HL-60/S4 (cell line): Measurements from ENCODE around the gene SAMD8.
"Not testable (repeated sequence)": the region's sequence is repeated elsewhere in the genome, so short reads cannot be mapped to it uniquely, and the experiment has no call there.

Experiments
- in situ Hi-C: fragments of 300-500 bp; cut with MboI; formaldehyde crosslinking; loops from 2 replicates; pipeline ENCODE4 v1.14.3; 2022; ENCODE audit warnings: low sequenced_read_pairs

Gene SAMD8

DNA sequence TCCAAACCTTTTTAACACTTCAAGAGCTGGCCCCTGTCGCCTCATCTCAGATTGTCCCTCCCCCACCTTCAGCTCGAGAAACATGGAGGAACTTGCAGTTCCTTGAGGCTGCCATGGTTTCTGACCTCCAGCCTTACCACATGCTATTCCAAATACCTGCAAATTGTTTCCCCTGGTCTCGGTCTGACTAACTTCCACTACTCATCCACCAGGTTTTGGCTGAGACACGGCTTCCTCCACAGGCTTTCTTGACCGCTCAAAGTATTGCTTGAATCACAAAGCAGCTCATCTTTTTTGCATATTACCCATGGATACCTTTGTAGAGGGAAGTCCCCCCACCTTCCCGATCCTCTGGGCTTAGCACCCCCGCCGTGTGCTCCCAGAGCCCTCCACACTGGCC, 5.2 kb upstream of the SAMD8 start:
- in situ Hi-C loops: no loop called here

GRCh38 chr10:75106891-75107290, 4.6 kb upstream of the SAMD8 start:
- in situ Hi-C loops: not testable (repeated sequence)

DNA sequence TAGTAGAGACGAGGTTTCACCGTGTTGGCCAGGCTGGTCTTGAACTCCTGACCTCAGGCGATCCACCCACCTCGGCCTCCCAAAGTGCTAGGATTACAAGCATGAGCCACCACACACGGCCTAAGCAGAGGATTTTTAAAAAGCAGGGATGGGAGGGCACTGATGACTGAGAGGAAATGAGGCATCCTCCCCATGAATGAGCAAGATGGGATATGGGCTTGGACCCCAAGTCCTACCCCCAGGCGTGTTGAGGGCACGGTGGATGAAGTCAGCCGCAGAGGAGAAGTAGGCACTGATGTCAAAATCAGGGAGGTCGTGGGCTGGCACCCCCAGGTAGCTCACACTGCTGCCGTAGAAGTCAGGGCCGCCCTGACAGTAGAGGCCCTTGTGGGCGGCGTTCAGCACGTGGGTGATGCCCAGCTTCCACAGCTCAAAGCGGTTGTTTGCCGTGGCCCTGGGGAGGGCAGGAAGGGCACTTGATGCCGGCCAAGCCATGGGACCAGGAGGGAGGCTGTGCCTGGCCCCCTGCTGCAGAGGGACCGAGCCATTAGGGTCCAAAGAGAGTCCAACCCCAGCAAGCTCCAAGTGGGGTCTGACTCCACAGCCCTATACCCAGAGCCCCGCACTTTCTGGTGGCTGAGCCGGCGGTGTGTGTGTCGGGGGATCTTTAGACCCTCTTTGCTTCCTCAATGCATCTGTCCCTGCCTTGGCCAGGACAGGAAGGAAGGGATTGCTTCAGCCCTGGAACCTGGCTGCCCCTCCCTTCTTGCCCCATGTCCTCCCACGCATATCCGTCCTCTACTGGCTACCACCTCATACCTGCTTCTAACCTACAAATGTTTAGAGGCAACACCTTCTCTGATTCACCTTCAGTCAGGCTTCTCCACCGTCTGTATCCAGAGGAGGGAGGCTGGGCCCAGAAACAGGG, 3.4 kb upstream of the SAMD8 start:
- in situ Hi-C loops: no loop called here

GRCh38 chr10:75108684-75109458, 2.6 kb upstream of the SAMD8 start:
- in situ Hi-C loops: no loop called here

- in situ Hi-C loops: no loop called here
These were observed 2.0 kb upstream of the SAMD8 start for GRCh38 chr10:75109459-75109778.

DNA sequence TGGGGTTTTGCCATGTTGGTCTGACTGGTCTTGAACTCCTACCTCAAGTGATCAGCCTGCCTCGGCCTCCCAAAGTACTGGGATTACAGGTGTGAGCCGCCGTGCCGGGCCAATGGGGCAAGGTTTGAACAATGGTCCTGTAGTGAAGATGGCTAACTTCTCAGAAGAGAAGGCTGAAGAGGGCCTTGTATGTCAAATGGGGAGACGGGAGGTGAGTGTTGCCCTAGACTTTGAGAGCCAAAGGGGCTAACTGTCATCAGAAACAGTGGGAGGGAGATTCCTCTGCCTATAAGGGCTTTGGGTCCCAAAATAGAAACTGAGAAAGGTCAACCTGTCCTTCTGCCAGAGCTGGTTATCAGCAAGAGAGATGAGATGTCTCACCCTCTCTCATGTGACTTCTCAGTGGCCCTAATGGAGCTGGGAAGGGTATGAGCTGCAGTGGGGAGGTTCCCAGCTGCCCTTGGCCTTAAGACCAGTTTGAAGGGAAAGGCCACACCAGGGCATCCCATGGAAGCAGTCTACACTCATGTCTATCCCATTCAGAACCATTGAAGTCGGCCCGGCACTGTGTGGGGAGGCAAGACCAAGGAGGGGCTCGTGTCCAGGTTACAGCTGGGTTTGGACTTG, 1.3 kb upstream of the SAMD8 start:
- in situ Hi-C loops: no loop called here

- in situ Hi-C loops: no loop called here
These were observed 637 bp downstream of the SAMD8 start for GRCh38 chr10:75111907-75112679.

DNA sequence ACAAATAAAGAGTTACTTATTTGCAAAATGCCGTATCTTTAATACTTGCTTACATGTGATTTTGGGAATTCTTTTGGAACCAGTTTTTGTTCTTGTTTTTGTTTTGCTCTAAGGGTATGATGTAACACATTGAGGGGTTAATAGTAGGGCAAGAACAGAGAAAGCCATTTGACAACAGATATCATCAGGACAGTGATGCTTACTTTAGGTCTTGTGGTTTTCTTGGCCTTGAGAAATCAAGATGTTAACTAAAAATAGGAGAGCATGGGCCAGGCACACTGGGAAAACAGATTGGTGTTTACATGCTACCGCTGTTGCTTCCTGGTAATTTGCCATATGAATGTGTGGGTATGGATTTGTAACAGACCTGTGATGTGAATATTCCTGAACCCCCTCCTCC, 3.7 kb downstream of the SAMD8 start:
- in situ Hi-C loops: no loop called here

DNA sequence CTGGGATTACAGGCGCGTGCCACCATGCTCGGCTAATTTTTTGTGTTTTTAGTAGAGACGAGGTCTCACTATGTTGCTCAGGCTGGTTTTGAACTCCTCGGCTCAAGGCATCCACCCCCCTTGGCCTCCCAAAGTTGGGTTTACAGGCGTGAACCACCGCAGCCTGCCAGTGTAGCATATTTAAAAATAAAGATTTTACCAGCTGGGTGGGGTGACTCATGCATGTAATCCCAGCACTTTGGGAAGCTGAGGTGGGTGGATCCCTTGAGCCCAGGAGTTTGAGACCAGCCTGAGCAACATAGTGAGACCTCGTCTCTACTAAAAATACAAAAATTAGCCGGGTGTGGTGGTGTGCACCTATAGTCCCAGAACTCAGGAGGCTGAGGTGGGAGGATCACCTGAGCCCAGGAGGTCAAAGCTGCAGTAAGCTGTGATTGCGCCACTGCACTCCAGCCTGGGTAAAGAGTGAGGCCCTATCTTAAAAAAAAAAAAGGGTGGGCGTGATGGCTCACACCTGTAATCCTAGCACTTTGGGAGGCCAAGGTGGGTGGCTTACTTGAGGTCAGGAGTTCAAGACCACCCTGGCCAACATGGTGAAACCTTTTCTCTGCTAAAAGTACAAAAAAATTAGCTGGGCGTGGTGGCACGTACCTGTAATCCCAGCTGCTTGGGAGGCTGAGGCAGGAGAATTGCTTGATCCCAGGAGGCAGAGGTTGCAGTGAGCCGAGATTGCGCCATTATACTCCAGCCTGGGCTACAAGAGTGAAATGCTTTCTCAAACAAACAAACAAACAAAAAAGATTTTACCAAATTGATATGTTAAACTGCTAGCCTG, 5.7 kb downstream of the SAMD8 start:
- in situ Hi-C loops: not testable (repeated sequence)

GRCh38 chr10:75117995-75118394, 6.5 kb downstream of the SAMD8 start:
- in situ Hi-C loops: no loop called here

DNA sequence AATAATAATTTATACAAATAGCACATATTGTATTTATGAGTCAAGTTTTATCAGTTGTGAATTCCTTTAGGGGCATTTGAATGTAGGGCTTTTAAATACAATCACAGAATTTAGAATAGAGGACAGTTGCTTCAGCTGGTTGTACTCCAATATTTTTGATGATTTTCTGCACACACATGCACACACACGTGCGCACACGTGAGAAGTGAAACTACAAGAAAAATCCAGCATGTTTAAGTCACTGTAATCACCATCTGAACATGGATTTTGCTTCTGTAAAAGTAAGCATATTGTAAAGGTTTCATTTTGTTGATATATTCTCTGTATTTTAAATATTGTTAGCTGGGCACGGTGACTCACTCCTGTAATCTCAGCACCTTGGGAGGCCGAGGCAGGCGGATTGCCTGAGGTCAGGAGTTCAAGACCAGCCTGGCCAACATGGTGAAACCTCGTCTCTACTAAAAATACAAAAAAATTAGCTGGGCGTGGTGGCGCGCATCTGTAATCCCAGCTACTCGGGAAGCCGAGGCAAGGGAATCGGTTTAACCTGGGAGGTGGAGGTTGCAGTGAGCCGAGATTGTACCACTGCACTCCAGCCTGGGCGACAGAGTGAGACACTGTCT, 8.1 kb downstream of the SAMD8 start:
- in situ Hi-C loops: not testable (repeated sequence)

DNA sequence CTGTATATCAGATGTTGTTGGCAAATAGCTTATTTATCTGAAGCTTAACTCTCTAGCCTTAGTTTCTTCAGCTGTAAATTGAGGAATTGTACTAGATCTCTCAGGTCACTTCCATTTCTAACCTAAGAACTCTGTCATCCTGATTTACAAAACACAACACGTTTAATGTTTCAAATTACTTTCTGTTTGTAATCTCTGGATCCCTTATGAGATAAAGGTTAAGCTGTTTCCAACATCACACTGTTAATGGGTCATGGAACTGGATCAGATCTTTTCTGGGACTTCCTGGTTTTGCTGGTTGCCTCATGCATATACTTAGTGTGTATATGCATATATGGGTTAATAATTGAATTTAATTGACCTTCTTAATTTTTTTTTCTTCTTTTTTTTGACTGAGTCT, 9.9 kb downstream of the SAMD8 start:
- in situ Hi-C loops: no loop called here

- in situ Hi-C loops: no loop called here
These were observed 11.0 kb downstream of the SAMD8 start for GRCh38 chr10:75122505-75122904.

GRCh38 chr10:75123088-75123682, 11.7 kb downstream of the SAMD8 start:
- in situ Hi-C loops: no loop called here

- in situ Hi-C loops: no loop called here
These were observed 14.8 kb downstream of the SAMD8 start for GRCh38 chr10:75126277-75126676.

- in situ Hi-C loops: no loop called here
These were observed 16.0 kb downstream of the SAMD8 start for GRCh38 chr10:75127471-75127870.

DNA sequence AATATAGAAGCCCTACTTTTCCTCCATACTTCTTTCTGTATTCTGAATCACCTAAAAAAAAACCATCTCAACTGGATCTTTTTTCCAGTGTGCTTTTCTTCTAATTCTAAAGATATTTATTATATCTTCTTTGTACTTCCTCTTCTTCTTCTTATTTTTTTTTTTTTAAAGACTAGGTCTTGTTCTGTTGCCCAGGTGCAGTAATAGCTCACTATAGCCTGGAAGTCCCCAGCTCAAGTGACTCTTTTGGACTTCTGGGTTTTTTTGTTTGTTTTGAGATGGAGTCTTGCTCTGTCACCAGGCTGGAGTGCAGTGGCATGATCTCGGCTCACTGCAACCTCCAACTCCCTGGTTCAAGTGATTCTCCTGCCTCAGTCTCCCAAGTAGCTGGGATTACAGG, 17.5 kb downstream of the SAMD8 start:
- in situ Hi-C loops: not testable (repeated sequence)

- in situ Hi-C loops: no loop called here
These were observed 18.1 kb downstream of the SAMD8 start for GRCh38 chr10:75129537-75129936.

DNA sequence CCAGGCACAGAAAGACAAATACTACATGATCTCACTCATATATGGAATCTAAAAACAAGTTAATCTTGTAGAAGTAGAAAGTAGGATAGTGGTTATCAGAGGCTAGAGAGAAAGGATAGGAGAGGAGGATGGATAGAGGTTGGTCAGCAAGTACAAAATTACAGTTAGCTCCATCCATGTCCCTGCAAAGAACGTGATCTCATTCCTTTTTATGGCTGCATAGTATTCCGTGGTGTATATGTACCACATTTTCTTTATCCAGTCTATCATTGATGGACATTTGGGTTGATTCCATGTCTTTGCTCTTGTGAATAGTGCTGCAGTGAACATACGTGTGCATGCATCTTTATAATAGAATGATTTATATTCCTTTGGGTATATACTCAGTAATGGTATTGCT, 22.2 kb downstream of the SAMD8 start:
- in situ Hi-C loops: not testable (repeated sequence)
